GM23248 (cell line): Measurements from ENCODE around the gene SCYGR1. TPM values are rescaled to one million over a fixed set of nuclear protein-coding genes. Genes with fewer than 3 reads are reported as not detected.
"Not testable (repeated sequence)": the region's sequence is repeated elsewhere in the genome, so short reads cannot be mapped to it uniquely, and the experiment has no call there.

Experiments used
- DNase-seq: peaks from one replicate; pipeline ENCODE4 v3.0.0-alpha.2; 2015
- H2AFZ ChIP-seq: fragments of 200-600 bp; sonication (generic); 2 replicates; pipeline ENCODE4 v1.6.1; 2016; ENCODE audit warnings: antibody characterized with exemption
- H3F3A ChIP-seq: fragments of 200-600 bp; sonication (generic); 2 replicates; pipeline ENCODE4 v1.6.1; 2016; ENCODE audit warnings: mild to moderate bottlenecking, antibody characterized with exemption, mixed run types; ENCODE audit not compliant: insufficient read depth
- H3K27ac ChIP-seq: fragments of 200-600 bp; sonication (generic); 2 replicates; pipeline ENCODE4 v1.5.1; 2016; ENCODE audit warnings: mild to moderate bottlenecking
- H3K27me3 ChIP-seq: fragments of 200-600 bp; sonication (generic); replicated peaks from 2 replicates; pipeline ENCODE4 v1.6.1; 2016; ENCODE audit warnings: mild to moderate bottlenecking; ENCODE audit not compliant: insufficient read depth
- H3K36me3 ChIP-seq: fragments of 200-600 bp; sonication (generic); 2 replicates; pipeline ENCODE4 v1.6.1; 2016; ENCODE audit warnings: low read depth, mild to moderate bottlenecking
- H3K4me1 ChIP-seq: fragments of 200-600 bp; sonication (generic); 2 replicates; pipeline ENCODE4 v1.6.1; 2016; ENCODE audit warnings: mild to moderate bottlenecking; ENCODE audit not compliant: insufficient read depth
- H3K4me2 ChIP-seq: fragments of 200-600 bp; sonication (generic); one replicate; pipeline ENCODE4 v1.6.1; 2016; ENCODE audit warnings: mild to moderate bottlenecking; ENCODE audit not compliant: unreplicated experiment
- H3K4me3 ChIP-seq: fragments of 200-600 bp; sonication (generic); 2 replicates; pipeline ENCODE4 v1.5.1; 2016; ENCODE audit warnings: mild to moderate bottlenecking
- H3K79me2 ChIP-seq: fragments of 200-600 bp; sonication (generic); 2 replicates; pipeline ENCODE4 v1.6.1; 2016; ENCODE audit warnings: mild to moderate bottlenecking; ENCODE audit not compliant: insufficient read depth
- H3K9ac ChIP-seq: fragments of 200-600 bp; sonication (generic); 2 replicates; pipeline ENCODE4 v1.6.1; 2016; ENCODE audit warnings: mild to moderate bottlenecking
- H3K9me2 ChIP-seq: fragments of 200-600 bp; sonication (generic); 2 replicates; pipeline ENCODE4 v1.6.1; 2016; ENCODE audit warnings: mixed run types, mild to moderate bottlenecking, moderate library complexity; ENCODE audit not compliant: insufficient read depth
- H3K9me3 ChIP-seq: fragments of 200-600 bp; sonication (generic); one replicate; pipeline ENCODE4 v1.6.1; 2017; ENCODE audit warnings: low read depth
- H4K20me1 ChIP-seq: fragments of 200-600 bp; sonication (generic); 2 replicates; pipeline ENCODE4 v1.6.0; 2016; ENCODE audit not compliant: insufficient read depth
- EZH2 ChIP-seq: fragments of 200-600 bp; sonication (generic); IDR thresholded peaks from 2 replicates; pipeline ENCODE4 v1.6.1; 2018; ENCODE audit warnings: antibody characterized with exemption, mild to moderate bottlenecking; ENCODE audit not compliant: insufficient read depth, poor library complexity, severe bottlenecking
- EZH2phosphoT487 ChIP-seq: fragments of 200-600 bp; sonication (generic); IDR thresholded peaks from 2 replicates; pipeline ENCODE4 v1.6.1; 2018; ENCODE audit warnings: antibody characterized with exemption, moderate library complexity, mild to moderate bottlenecking, low read depth; ENCODE audit not compliant: insufficient read depth
- WGBS, 2 experiments: methylation state at CpG; one replicate each; pipeline ENCODE4 v1.1.6; 2015 to 2017; ENCODE audit warnings: low lambda C conversion rate in 2 of 2, low coverage in 1 of 2; ENCODE audit errors: missing lambda C conversion rate in 2 of 2; 5-methylcytosine and 5-hydroxymethylcytosine counted together
- in situ Hi-C: fragments of 300-500 bp; cut with MboI; formaldehyde crosslinking; loops from 2 replicates; pipeline ENCODE4 v1.15.0; 2020
- polyA plus RNA-seq: library from polyadenylated mRNA; unstranded; fragments of >200 nt; fragmentation: Nextera tagmentation; extraction: Ambion mirVana; gene quantifications from 2 replicates; pipeline ENCODE4 v1.2.1, GENCODE V29; 2016
- total RNA-seq: library from RNA; depleted of rRNA; stranded (reverse); fragments of >200 nt; shearing (Covaris generic); gene quantifications from 2 replicates; pipeline ENCODE4 v1.2.3, GENCODE V29; 2014; rRNA removed

Gene SCYGR1, protein sequence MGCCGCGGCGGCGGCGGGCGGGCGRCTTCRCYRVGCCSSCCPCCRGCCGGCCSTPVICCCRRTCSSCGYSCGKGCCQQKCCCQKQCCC
- not detected in 2 replicates for total RNA-seq
- polyA plus RNA-seq = not detected in 2 replicates

DNA sequence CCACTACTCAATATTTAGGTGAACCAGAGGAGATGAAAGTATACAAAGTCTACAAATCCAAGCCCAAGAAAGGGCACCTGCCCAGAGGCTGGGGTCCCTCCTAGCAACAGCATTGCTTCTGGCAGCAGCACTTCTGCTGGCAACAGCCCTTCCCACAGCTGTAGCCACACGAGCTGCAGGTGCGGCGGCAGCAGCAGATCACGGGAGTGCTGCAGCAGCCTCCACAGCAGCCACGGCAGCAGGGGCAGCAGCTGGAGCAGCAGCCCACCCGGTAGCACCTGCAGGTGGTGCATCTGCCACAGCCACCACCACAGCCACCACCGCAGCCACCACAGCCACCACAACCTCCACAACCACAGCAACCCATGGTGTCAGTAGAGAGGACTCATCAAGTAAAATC lies at the start of gene SCYGR1:
Gene SCYGR1 (minus strand): TSS at position 367 of the 400 bp plus-strand sequence. CDS start 0 bp downstream, at position 367.
- Histone ChIP-seq H3K9ac (peak within 1 kb of the TSS; percentile 44), H3K4me1 (peaks cover 29% of the 10 kb centered on the region), H3F3A (peaks cover 17% of the 10 kb centered on the region; the same call in 1 of the 2 replicates), H3K27ac (peak within 1 kb of the TSS; percentile 82)
- H3K79me2 ChIP-seq, H3K4me3 ChIP-seq, H4K20me1 ChIP-seq, H3K4me2 ChIP-seq, H3K27me3 ChIP-seq, H3K36me3 ChIP-seq, H3K9me2 ChIP-seq, DNase-seq, H2AFZ ChIP-seq, H3K9me3 ChIP-seq, in situ Hi-C loops: not testable (repeated sequence)
- 70 to 84% methylated on average over 7 of the region's 7 CpGs for WGBS, 2 experiments

DNA sequence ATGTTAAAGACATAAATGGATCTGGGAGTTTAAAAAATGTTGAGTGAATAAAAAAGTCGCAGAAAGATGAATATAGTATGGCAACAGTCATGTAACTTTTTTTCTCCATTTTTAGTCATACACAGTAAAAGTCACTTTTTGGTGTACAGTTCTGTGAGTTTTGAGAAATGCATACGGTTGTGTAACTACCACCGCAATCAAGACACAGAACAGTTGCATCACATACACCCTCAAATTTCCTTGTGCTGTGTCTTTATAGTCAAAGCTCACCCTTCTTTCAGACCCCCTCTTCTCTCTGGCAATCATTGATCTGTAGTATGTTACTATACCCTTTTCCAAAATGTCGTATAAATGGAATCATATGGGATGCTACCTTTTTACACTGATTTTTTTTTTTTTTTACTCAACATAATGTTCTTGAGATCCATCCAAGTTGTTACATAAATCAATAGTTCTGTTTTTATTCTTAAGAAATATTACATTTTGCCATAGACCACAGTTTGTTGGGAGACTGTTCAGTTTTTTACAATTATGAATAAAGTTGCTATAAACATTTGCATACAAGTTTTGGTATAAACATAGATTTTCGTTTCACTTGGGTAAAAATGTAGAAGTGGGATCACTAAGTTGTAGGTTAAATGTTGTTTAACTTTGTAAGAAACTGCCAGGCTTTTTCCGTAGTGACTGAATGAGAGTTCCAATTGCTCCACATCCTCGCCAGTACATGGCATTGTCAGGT lies 48.9 kb upstream of the SCYGR1 start:
- no peak overlapping the region for H2AFZ ChIP-seq
- in situ Hi-C loops = no loop called here
- no peaks in the 10 kb centered on the region for H3K27me3 ChIP-seq
- no peak overlapping the region for H3K9ac ChIP-seq
- no peak for TF ChIP-seq EZH2phosphoT487
- no peak for TF ChIP-seq EZH2
- H3K4me3 ChIP-seq = no peak overlapping the region
- WGBS, 2 experiments = 72 to 77% methylated on average over 7 of the region's 7 CpGs
- H3F3A ChIP-seq = no peaks in the 10 kb centered on the region
- H3K36me3 ChIP-seq = no peaks in the 10 kb centered on the region
- no peaks in the 10 kb centered on the region for H3K79me2 ChIP-seq
- no peaks in the 10 kb centered on the region for H3K9me3 ChIP-seq
- no peak for DNase-seq
- H3K9me2 ChIP-seq = no peaks in the 10 kb centered on the region; the same call in 1 of the 2 replicates
- H4K20me1 ChIP-seq = no peaks in the 10 kb centered on the region
- no peak overlapping the region for H3K4me2 ChIP-seq
- H3K27ac ChIP-seq = no peak overlapping the region
- no peaks in the 10 kb centered on the region for H3K4me1 ChIP-seq

DNA sequence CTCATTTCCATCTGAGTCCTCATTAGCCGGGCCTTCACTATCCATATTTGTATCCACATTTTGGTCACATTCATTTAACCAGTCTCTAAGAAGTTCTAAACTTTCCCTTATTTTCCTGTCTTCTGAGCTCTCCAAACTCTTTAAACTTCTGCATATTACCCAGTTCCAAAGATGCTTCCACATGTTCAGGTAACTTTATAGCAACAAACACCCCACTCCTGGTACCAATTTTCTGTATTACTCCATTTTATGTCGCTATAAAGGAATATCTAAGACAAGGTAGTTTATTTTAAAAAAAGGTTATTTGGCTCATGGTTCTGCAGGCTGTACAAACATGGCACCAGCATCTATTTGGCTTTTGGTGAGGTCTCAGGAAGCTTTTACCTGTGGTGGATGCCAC lies 45.4 kb upstream of the SCYGR1 start:
- no peak for TF ChIP-seq EZH2phosphoT487
- no peak for TF ChIP-seq EZH2
- Histone ChIP-seq H3K79me2 (no peaks in the 10 kb centered on the region), H3F3A (no peaks in the 10 kb centered on the region), H3K4me2 (no peak overlapping the region), H3K4me1 (no peaks in the 10 kb centered on the region), H3K9me2 (no peaks in the 10 kb centered on the region), H2AFZ (no peak overlapping the region), H3K9ac (no peak overlapping the region), H3K27ac (no peak overlapping the region), H3K4me3 (no peak overlapping the region), H4K20me1 (no peaks in the 10 kb centered on the region), H3K27me3 (no peaks in the 10 kb centered on the region), H3K36me3 (no peaks in the 10 kb centered on the region), H3K9me3 (no peaks in the 10 kb centered on the region)
- in situ Hi-C loops = no loop called here
- WGBS, 2 experiments = 64 to 67% methylated on average over 2 of the region's 2 CpGs
- no peak for DNase-seq

DNA sequence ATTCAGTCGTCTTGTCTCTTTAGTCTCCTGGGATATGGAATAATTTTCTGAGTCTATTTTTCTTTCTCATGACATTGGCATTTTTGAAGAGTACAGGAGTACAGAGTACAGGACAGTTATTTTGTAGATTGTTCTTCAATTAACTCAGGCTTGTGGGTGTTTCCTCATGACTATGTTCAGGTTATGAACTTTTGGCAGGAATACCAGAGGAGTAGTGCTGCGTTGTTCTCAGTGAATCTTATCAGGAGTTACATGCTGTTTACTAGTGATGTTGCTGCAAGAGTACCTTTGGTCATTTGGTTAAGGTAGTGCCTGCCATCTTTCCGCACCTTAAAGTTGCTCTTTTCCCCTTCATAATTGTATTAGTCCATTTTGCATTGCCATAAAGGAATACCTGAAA lies 42.9 kb upstream of the SCYGR1 start:
- no peak overlapping the region for H2AFZ ChIP-seq
- H3K9me2 ChIP-seq = no peaks in the 10 kb centered on the region
- 54 to 58% methylated on average over 3 of the region's 3 CpGs for WGBS, 2 experiments
- H3F3A ChIP-seq = no peaks in the 10 kb centered on the region
- DNase-seq = peak; percentile 5
- no peaks in the 10 kb centered on the region for H3K79me2 ChIP-seq
- H3K9me3 ChIP-seq = no peaks in the 10 kb centered on the region
- no peaks in the 10 kb centered on the region for H3K27me3 ChIP-seq
- TF ChIP-seq EZH2 = no peak
- no peak overlapping the region for H3K4me3 ChIP-seq
- in situ Hi-C loops = no loop called here
- H3K27ac ChIP-seq = no peak overlapping the region
- H3K4me1 ChIP-seq = no peaks in the 10 kb centered on the region
- no peaks in the 10 kb centered on the region for H3K36me3 ChIP-seq
- no peak overlapping the region for H3K4me2 ChIP-seq
- no peak overlapping the region for H3K9ac ChIP-seq
- no peaks in the 10 kb centered on the region for H4K20me1 ChIP-seq
